ENCODE measurements around the gene PES1. TPM values are rescaled to one million over a fixed set of nuclear protein-coding genes. Genes with fewer than 3 reads are reported as not detected.

Gene PES1
- total and polyA plus RNA-seq, 2 of the 13 experiments (the other 11 are each of a cell fraction or from before 2014, with no cell fraction given): 65.1 to 94.7 TPM

GRCh38 chr22:30573594-30574094 lies 18.1 kb downstream of the PES1 start (continued):
- TF ChIP-seq ZBTB40 (IDR thresholded peaks at IDR 0.05) (no peak), ZBTB40 (CRISPR knock-in tag; IDR thresholded peaks at IDR 0.05) (peak; percentile 52; the same call in 1 of the 2 replicates), ZNF253 (CRISPR knock-in tag; IDR thresholded peaks at IDR 0.05; ENCODE audit: borderline replicate concordance) (no peak), ZNF282 (IDR thresholded peaks at IDR 0.05; ENCODE audit: partially characterized antibody) (no peak), RAD21 (CRISPR knock-in tag; IDR thresholded peaks at IDR 0.05) (no peak), KLF9 (CRISPR knock-in tag; IDR thresholded peaks at IDR 0.05; ENCODE audit: low read depth) (no peak), BCL6 (CRISPR knock-in tag; IDR thresholded peaks at IDR 0.05) (peak; percentile 76), ZNF749 (CRISPR knock-in tag; IDR thresholded peaks at IDR 0.05; ENCODE audit: borderline replicate concordance) (no peak), PAWR (CRISPR knock-in tag; IDR thresholded peaks at IDR 0.05; ENCODE audit: borderline replicate concordance) (no peak), ZNF891 (CRISPR knock-in tag; IDR thresholded peaks at IDR 0.05) (no peak), ZNF792 (CRISPR knock-in tag; IDR thresholded peaks at IDR 0.05) (no peak), REST (IDR thresholded peaks at IDR 0.05; ENCODE audit: borderline replicate concordance in 1 of 2, low read depth in 1 of 2, low read length in 2 of 2) (no peak), HMGA1 (CRISPR knock-in tag; conservative IDR thresholded peaks at IDR 0.05) (no peak), ZBTB7A (CRISPR knock-in tag; IDR thresholded peaks at IDR 0.05) (0 out of 2 replicates have a peak, but pooled peaks have one; percentile 3), RELA (CRISPR knock-in tag; IDR thresholded peaks at IDR 0.05) (no peak), ZNF501 (CRISPR knock-in tag; IDR thresholded peaks at IDR 0.05) (peak; percentile 40; the same call in 1 of the 2 replicates), TEAD2 (CRISPR knock-in tag; IDR thresholded peaks at IDR 0.05) (no peak)
- TF ChIP-seq, protein P1, sequence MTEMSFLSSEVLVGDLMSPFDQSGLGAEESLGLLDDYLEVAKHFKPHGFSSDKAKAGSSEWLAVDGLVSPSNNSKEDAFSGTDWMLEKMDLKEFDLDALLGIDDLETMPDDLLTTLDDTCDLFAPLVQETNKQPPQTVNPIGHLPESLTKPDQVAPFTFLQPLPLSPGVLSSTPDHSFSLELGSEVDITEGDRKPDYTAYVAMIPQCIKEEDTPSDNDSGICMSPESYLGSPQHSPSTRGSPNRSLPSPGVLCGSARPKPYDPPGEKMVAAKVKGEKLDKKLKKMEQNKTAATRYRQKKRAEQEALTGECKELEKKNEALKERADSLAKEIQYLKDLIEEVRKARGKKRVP (CRISPR knock-in tag; IDR thresholded peaks at IDR 0.05): no peak

Measured in HepG2 (cell line).